H1 (cell line): ENCODE data around the gene BACE2. TPM values are rescaled to one million over a fixed set of nuclear protein-coding genes. Genes with fewer than 3 reads are reported as not detected.
A peak's percentile ranks its signal among the peaks of the same experiment; 100 is the strongest.

Experiments used
- CTCF ChIA-PET: fragments of 300-600 bp; sonication (Branson Sonifier 250); formaldehyde crosslinking; loops from one replicate; lab custom pipeline; 2021; ENCODE audit not compliant: partially characterized antibody; lab: Charles Lee
- POLR2A ChIA-PET: fragments of 300-600 bp; sonication (Branson Sonifier 250); formaldehyde crosslinking; loops from one replicate; lab custom pipeline; 2021; ENCODE audit warnings: inconsistent platforms; ENCODE audit not compliant: partially characterized antibody; lab: Charles Lee
- DNase-seq, 2 experiments: peaks; one replicate each; pipeline versions ENCODE4 v3.0.0 to v3.0.0-alpha.2; 2010 to 2022; ENCODE audit warnings: low spot score in 2 of 2, low read depth in 1 of 2, mixed read lengths in 1 of 2
- FAIRE-seq: peaks from 2 replicates; lab custom pipeline; 2011; peaks lifted over from hg19 to GRCh38; lab: Jason Lieb, UNC
- H2AFZ ChIP-seq: 2 replicates; pipeline ENCODE4 v1.8.1; 2012; ENCODE audit warnings: low read length, inconsistent platforms
- H2AK5ac ChIP-seq: 2 replicates; pipeline ENCODE4 v1.6.1; 2013; ENCODE audit warnings: low read depth, low read length
- H2BK120ac ChIP-seq: replicated peaks from 2 replicates; pipeline ENCODE3; 2013; ENCODE audit warnings: low read depth, low read length, inconsistent platforms
- H2BK12ac ChIP-seq: 2 replicates; pipeline ENCODE4 v1.6.1; 2013; ENCODE audit warnings: low read depth, low read length
- H2BK15ac ChIP-seq: 2 replicates; pipeline ENCODE4 v1.6.1; 2013; ENCODE audit warnings: low read length
- H2BK20ac ChIP-seq: 2 replicates; pipeline ENCODE4 v1.6.1; 2013; ENCODE audit warnings: low read length
- H2BK5ac ChIP-seq: 2 replicates; pipeline ENCODE4 v1.6.1; 2013; ENCODE audit warnings: low read depth, low read length
- H3K14ac ChIP-seq: 2 replicates; pipeline ENCODE4 v1.6.1; 2013; ENCODE audit warnings: inconsistent platforms; ENCODE audit not compliant: insufficient read length
- H3K18ac ChIP-seq: 2 replicates; pipeline ENCODE4 v1.6.1; 2013; ENCODE audit warnings: low read length; ENCODE audit errors: extremely low read depth
- H3K23ac ChIP-seq: 2 replicates; pipeline ENCODE4 v1.6.1; 2013; ENCODE audit warnings: inconsistent platforms; ENCODE audit not compliant: insufficient read length
- H3K23me2 ChIP-seq: 2 replicates; pipeline ENCODE4 v1.6.1; 2013; ENCODE audit warnings: low read depth, low read length
- H3K27ac ChIP-seq: 2 replicates; pipeline ENCODE4 v1.6.1; 2011; ENCODE audit warnings: low read depth, low read length, inconsistent platforms
- H3K27me3 ChIP-seq, 4 experiments: replicated peaks in 1 of 4; 1 replicate in 1 of 4; 2 replicates in 3 of 4; pipeline versions ENCODE4 v1.6.1 to v1.8.1; 2011 to 2013; ENCODE audit warnings: low read length in 3 of 4, mild to moderate bottlenecking in 3 of 4, inconsistent platforms in 2 of 4, mixed read lengths in 2 of 4, moderate library complexity in 1 of 4; ENCODE audit not compliant: control insufficient read depth in 3 of 4, insufficient read depth in 3 of 4; ENCODE audit errors: extremely low read depth in 1 of 4
- H3K36me3 ChIP-seq, 4 experiments: 2 replicates each; pipeline versions ENCODE4 v1.6.1 to v1.8.1; 2011 to 2013; ENCODE audit warnings: mild to moderate bottlenecking in 4 of 4, low read length in 3 of 4, moderate library complexity in 2 of 4, control low read depth in 1 of 4, inconsistent platforms in 1 of 4; ENCODE audit not compliant: insufficient read depth in 4 of 4, control insufficient read depth in 2 of 4
- H3K4ac ChIP-seq: replicated peaks from 2 replicates; pipeline ENCODE3; 2013; ENCODE audit warnings: low read length, low read depth, mixed read lengths, inconsistent platforms; ENCODE audit not compliant: insufficient read length
- H3K4me1 ChIP-seq, 4 experiments: replicated peaks in 1 of 4; 1 replicate in 1 of 4; 2 replicates in 3 of 4; pipeline versions ENCODE4 v1.6.1 to v1.8.1; 2011 to 2013; ENCODE audit warnings: low read length in 3 of 4, inconsistent platforms in 2 of 4, mixed read lengths in 1 of 4; ENCODE audit not compliant: insufficient read depth in 4 of 4, control insufficient read depth in 3 of 4
- H3K4me2 ChIP-seq, 2 experiments: 2 replicates each; pipeline versions ENCODE4 v1.6.1 to v1.8.1; 2011 to 2013; ENCODE audit warnings: low read depth in 2 of 2, low read length in 2 of 2, control low read depth in 1 of 2, inconsistent platforms in 1 of 2, mild to moderate bottlenecking in 1 of 2; ENCODE audit not compliant: insufficient read depth in 1 of 2
- H3K4me3 ChIP-seq, 4 experiments: fragments of 200-600, 300-600 bp in 1 of 4; sonication (generic), shearing (Covaris generic), sonication (Bioruptor Twin) in 1 of 4; 2 replicates each; pipeline versions ENCODE4 v1.5.1 to v1.8.1; 2011 to 2016; ENCODE audit warnings: low read length in 4 of 4, low read depth in 3 of 4, control low read depth in 2 of 4, inconsistent platforms in 2 of 4, mild to moderate bottlenecking in 2 of 4, mixed read lengths in 1 of 4, moderate library complexity in 1 of 4; ENCODE audit not compliant: insufficient read depth in 2 of 4; ENCODE audit errors: extremely low read depth in 1 of 4
- H3K56ac ChIP-seq: replicated peaks from 2 replicates; pipeline ENCODE3; 2013; ENCODE audit warnings: low read depth, mild to moderate bottlenecking, mixed read lengths, low read length, inconsistent platforms; ENCODE audit not compliant: insufficient read length
- H3K79me1 ChIP-seq: 2 replicates; pipeline ENCODE4 v1.6.1; 2013; ENCODE audit warnings: low read depth, low read length, control low read depth
- H3K79me2 ChIP-seq, 2 experiments: 2 replicates each; pipeline versions ENCODE4 v1.6.1 to v1.8.1; 2012 to 2013; ENCODE audit warnings: low read length in 2 of 2, mild to moderate bottlenecking in 2 of 2, inconsistent platforms in 1 of 2; ENCODE audit not compliant: insufficient read depth in 2 of 2, control insufficient read depth in 1 of 2
- H3K9ac ChIP-seq, 4 experiments: replicated peaks in 1 of 4; 1 replicate in 1 of 4; 2 replicates in 3 of 4; pipeline versions ENCODE4 v1.6.1 to v1.8.1; 2011 to 2013; ENCODE audit warnings: low read depth in 3 of 4, low read length in 3 of 4, control low read depth in 2 of 4, mild to moderate bottlenecking in 2 of 4, moderate library complexity in 2 of 4, inconsistent platforms in 1 of 4; ENCODE audit errors: extremely low read depth in 1 of 4
- H3K9me3 ChIP-seq, 2 experiments: 2 replicates each; pipeline versions ENCODE4 v1.6.1 to v1.8.1; 2012 to 2013; ENCODE audit warnings: mild to moderate bottlenecking in 2 of 2, moderate library complexity in 2 of 2, control low read depth in 1 of 2, inconsistent platforms in 1 of 2, low read depth in 1 of 2, low read length in 1 of 2, mixed read lengths in 1 of 2; ENCODE audit not compliant: insufficient read depth in 2 of 2
- H4K20me1 ChIP-seq, 2 experiments: replicated peaks in 1 of 2; 2 replicates each; pipeline versions ENCODE3 to v1.8.1; 2011 to 2013; ENCODE audit warnings: inconsistent platforms in 2 of 2, low read length in 2 of 2, mild to moderate bottlenecking in 1 of 2; ENCODE audit not compliant: insufficient read depth in 2 of 2, control insufficient read depth in 1 of 2
- H4K5ac ChIP-seq: 2 replicates; pipeline ENCODE4 v1.6.1; 2013; ENCODE audit warnings: low read length, low read depth, mixed read lengths, inconsistent platforms; ENCODE audit not compliant: insufficient read length
- H4K8ac ChIP-seq: 2 replicates; pipeline ENCODE4 v1.8.0; 2013; ENCODE audit warnings: mild to moderate bottlenecking, moderate library complexity, low read length, inconsistent platforms; ENCODE audit not compliant: insufficient read depth; ENCODE audit errors: extremely low read depth
- H4K91ac ChIP-seq: replicated peaks from 2 replicates; pipeline ENCODE3; 2013; ENCODE audit warnings: low read length, mixed read lengths, inconsistent platforms; ENCODE audit not compliant: insufficient read length
- PHF8 ChIP-seq: fragments of 200-600 bp; sonication (generic); conservative IDR thresholded peaks from 2 replicates; pipeline ENCODE4 v1.7.1; 2012; ENCODE audit warnings: low read depth, mild to moderate bottlenecking, inconsistent platforms, low read length, moderate library complexity
- WGBS, 2 experiments: shearing (Covaris generic) in 1 of 2; methylation state at CpG; one replicate each; pipeline versions ENCODE4 v1.1.6 to v1.1.7; 2013 to 2015; ENCODE audit warnings: low lambda C conversion rate in 2 of 2, mixed read lengths in 2 of 2, inconsistent platforms in 1 of 2, low coverage in 1 of 2, missing lambda C conversion rate in 1 of 2; ENCODE audit not compliant: insufficient replicate concordance in 2 of 2, insufficient coverage in 1 of 2, insufficient read length in 1 of 2; ENCODE audit errors: extremely low coverage in 1 of 2, missing lambda C conversion rate in 1 of 2; 5-methylcytosine and 5-hydroxymethylcytosine counted together
- long read RNA-seq, 2 experiments: library from RNA in 1 of 2; library from capped mRNA in 1 of 2; stranded (forward); transcript quantifications; one replicate each; pipeline ENCODE4 v2.0.0, GENCODE V29; 2021; ENCODE audit warnings: inconsistent platforms in 1 of 2
- polyA minus RNA-seq, 3 experiments: library from RNA; depleted of rRNA, polyadenylated mRNA; stranded (reverse); fragments of >200 nt; gene quantifications; 1 replicate in 2 of 3; 2 replicates in 1 of 3; pipeline ENCODE4 v1.2.3, GENCODE V29; 2011
- polyA plus RNA-seq, 7 experiments: library from polyadenylated mRNA; depleted of rRNA in 3 of 7; stranded (reverse) in 5 of 7; unstranded in 2 of 7; fragments of >200 nt in 5 of 7; fragments of 200-250 nt in 2 of 7; gene quantifications; 1 replicate in 5 of 7; 2 replicates in 1 of 7; 4 replicates in 1 of 7; pipeline versions ENCODE4 v1.2.1 to v1.2.3, GENCODE V29; 2011 to 2013; ENCODE audit warnings: missing spikeins in 2 of 7, mixed read lengths in 2 of 7
- total RNA-seq: library from RNA; stranded (reverse); fragmentation: NEBNext Ultra II Directional; extraction: Animal tissue kit (Norgen Biotek cat#: 25700); gene quantifications from 2 replicates; pipeline ENCODE4 v1.2.1, GENCODE V29; 2021

BACE2 gene
- total RNA-seq (8.1 and 9.9 TPM in 2 replicates), polyA plus RNA-seq (2011; rRNA removed) (10.9 and 12.2 TPM in 2 replicates), polyA minus RNA-seq (2011; rRNA and poly(A)+ RNA removed) (11.9 and 13.3 TPM in 2 replicates)
- 8.9 TPM for polyA plus RNA-seq (2011; cell fraction: cytosol; rRNA removed)
- 10.9 TPM for polyA plus RNA-seq (2011; cell fraction: nucleus; rRNA removed)
- 8.6 to 10.5 TPM (median 9.6 TPM) in 4 replicates for polyA plus RNA-seq (2012, experiment 1 of 2)
- 8.1 TPM for polyA plus RNA-seq (2012, experiment 2 of 2)
- polyA plus RNA-seq (2013, experiment 1 of 2): 12.5 TPM
- 13.6 TPM for polyA plus RNA-seq (2013, experiment 2 of 2)
- 7.4 TPM for polyA minus RNA-seq (2011; cell fraction: cytosol; rRNA and poly(A)+ RNA removed)
- polyA minus RNA-seq (2011; cell fraction: nucleus; rRNA and poly(A)+ RNA removed): 6.3 TPM
- long read RNA-seq, experiment 1, full-length matches to known transcripts: 4 of 11 reads
- long read RNA-seq, experiment 1, partial matches to known transcripts: 2 of 11 reads
- long read RNA-seq, experiment 1, other reads (novel, unspliced or antisense): 5 of 11 reads
- long read RNA-seq, experiment 2, partial matches to known transcripts: 2 of 5 reads
- long read RNA-seq, experiment 2, other reads (novel, unspliced or antisense): 0 of 5 reads

GRCh38 chr21:41167348-41168342 lies at the start of gene BACE2:
BACE2 (plus strand) TSS chr21:41168160; CDS start chr21:41168264, 104 bp downstream.
- H3K79me1 ChIP-seq: no peaks in the 10 kb centered on the region
- H3K23ac ChIP-seq: no peak within 1 kb of the TSS
- H3K4me1 ChIP-seq: peaks cover 0 to 7% (median 4%) of the 10 kb centered on the region in 4 experiments; a peak in 4 of 7 replicates
- no peak within 1 kb of the TSS for H4K5ac ChIP-seq
- ChIA-PET POLR2A (no interaction called here), CTCF (interaction anchor here (0.9 to 7.0 kb wide), 14 partner anchors 8 to 200 kb away, joined by 3 to 81 read pairs (median 4); no protein-coding TSS in a partner anchor)
- no peak within 1 kb of the TSS for H3K4ac ChIP-seq
- H3K36me3 ChIP-seq: no peaks in the 10 kb centered on the region
- H2AK5ac ChIP-seq: no peak within 1 kb of the TSS
- H3K9me3 ChIP-seq: no peaks in the 10 kb centered on the region
- H3K23me2 ChIP-seq: peaks cover 12% of the 10 kb centered on the region; the same call in 1 of the 2 replicates
- no peak within 1 kb of the TSS for H3K27ac ChIP-seq
- H3K27me3 ChIP-seq: peaks cover 0 to 31% (median 22%) of the 10 kb centered on the region in 4 experiments; a peak in 6 of 7 replicates
- H2AFZ ChIP-seq: no peak within 1 kb of the TSS; the same call in 1 of the 2 replicates
- DNase-seq (peak in 1 of 2 experiments; percentile 84), FAIRE-seq (no peak)
- H3K14ac ChIP-seq: no peak within 1 kb of the TSS
- H3K18ac ChIP-seq: no peak within 1 kb of the TSS; the same call in 1 of the 2 replicates
- no peaks in the 10 kb centered on the region for H3K79me2 ChIP-seq
- peak within 1 kb of the TSS in 3 of 4 experiments; percentile 20 to 66 (median 39); a peak in 1 of 7 replicates for H3K9ac ChIP-seq
- no peak within 1 kb of the TSS for H2BK12ac ChIP-seq
- H4K20me1 ChIP-seq: peaks cover 0 to 4% of the 10 kb centered on the region in 2 experiments
- 3% methylated on average over 66 of the region's 111 CpGs; no CpG with 5 or more reads in 1 of the 2 experiments for WGBS, 2 experiments
- H2BK20ac ChIP-seq: no peak within 1 kb of the TSS
- no peak within 1 kb of the TSS for H3K56ac ChIP-seq
- no peak within 1 kb of the TSS for H2BK15ac ChIP-seq
- H4K8ac ChIP-seq: peak within 1 kb of the TSS; percentile 35; the same call in 1 of the 2 replicates
- H3K4me2 ChIP-seq: peak within 1 kb of the TSS; percentile 70 to 83
- no peak within 1 kb of the TSS for H4K91ac ChIP-seq
- no peak within 1 kb of the TSS for H2BK120ac ChIP-seq
- H3K4me3 ChIP-seq: peak within 1 kb of the TSS; percentile 56 to 96 (median 66)
- no peak within 1 kb of the TSS for H2BK5ac ChIP-seq
- TF ChIP-seq PHF8: 0 out of 2 replicates have a peak, but pooled peaks have one; percentile 41
